Forelimb muscle (tissue), 1 donor: ENCODE data around the gene TM4SF18. TPM values are rescaled to one million over a fixed set of nuclear protein-coding genes. Genes with fewer than 3 reads are reported as not detected.
"Not testable (repeated sequence)": the region's sequence is repeated elsewhere in the genome, so short reads cannot be mapped to it uniquely, and the experiment has no call there.

Source experiments
- DNase-seq: peaks from one replicate; pipeline ENCODE4 v3.0.0-alpha.2; 2013; ENCODE audit warnings: low read depth
- polyA plus RNA-seq: library from polyadenylated mRNA; unstranded; fragments of 120-200 nt; gene quantifications from one replicate; pipeline ENCODE4 v1.2.1, GENCODE V29; 2013; ENCODE audit not compliant: insufficient read length

The TM4SF18 gene
- 10.5 TPM for polyA plus RNA-seq

GRCh38 chr3:149333176-149333859 is at the start of gene TM4SF18:
TM4SF18 (minus strand) TSS chr3:149333636; CDS start chr3:149333382, 254 bp downstream.
- DNase-seq, result no peak

- DNase-seq, result no peak
These were observed 49.1 kb upstream of the TM4SF18 start for GRCh38 chr3:149382518-149382917.

GRCh38 chr3:149382101-149382467 is 48.6 kb upstream of the TM4SF18 start:
- no peak for DNase-seq

- DNase-seq, result no peak
These were observed 48.0 kb upstream of the TM4SF18 start for GRCh38 chr3:149381173-149382100.

- not testable (repeated sequence) for DNase-seq
These were observed 46.8 kb upstream of the TM4SF18 start for GRCh38 chr3:149380220-149380619.

GRCh38 chr3:149378478-149379309 is 45.3 kb upstream of the TM4SF18 start:
- DNase-seq, result no peak

- DNase-seq, result no peak
These were observed 44.2 kb upstream of the TM4SF18 start, which contains the start of gene TM4SF1 for GRCh38 chr3:149377408-149378364. TM4SF1 (minus strand) TSS chr3:149377649; CDS start chr3:149377547, 102 bp downstream.

- no peak for DNase-seq
These were observed 43.4 kb upstream of the TM4SF18 start for GRCh38 chr3:149376718-149377407.

- no peak for DNase-seq
These were observed 42.2 kb upstream of the TM4SF18 start for GRCh38 chr3:149375501-149376196.

GRCh38 chr3:149374793-149375500 is 41.5 kb upstream of the TM4SF18 start:
- DNase-seq, result no peak

- DNase-seq, result no peak
These were observed 41.0 kb upstream of the TM4SF18 start for GRCh38 chr3:149374391-149374790.

- DNase-seq, result no peak
These were observed 40.0 kb upstream of the TM4SF18 start for GRCh38 chr3:149373235-149374125.

GRCh38 chr3:149371723-149372114 is 38.3 kb upstream of the TM4SF18 start:
- no peak for DNase-seq

GRCh38 chr3:149371001-149371722 is 37.7 kb upstream of the TM4SF18 start:
- no peak for DNase-seq

- no peak for DNase-seq
These were observed 36.8 kb upstream of the TM4SF18 start for GRCh38 chr3:149369991-149370866.
